Type B pancreatic cell (in vitro differentiated cells): ENCODE data around the gene AGXT2. TPM values are rescaled to one million over a fixed set of nuclear protein-coding genes. Genes with fewer than 3 reads are reported as not detected.

Source experiments
- DNase-seq: peaks from one replicate; pipeline ENCODE4 v3.0.0; 2021; ENCODE audit warnings: mixed read lengths; ENCODE audit not compliant: unreplicated experiment; ENCODE audit errors: extremely low spot score
- H3K27ac Mint-ChIP-seq: 2 replicates; pipeline ENCODE4 v1.8.0; 2021; ENCODE audit warnings: mild to moderate bottlenecking, mixed read lengths
- H3K27me3 Mint-ChIP-seq: 2 replicates; pipeline ENCODE4 v1.8.0; 2021; ENCODE audit warnings: mixed read lengths
- H3K36me3 Mint-ChIP-seq: 2 replicates; pipeline ENCODE4 v1.8.0; 2021; ENCODE audit warnings: mixed read lengths
- H3K4me1 Mint-ChIP-seq: one replicate; pipeline ENCODE4 v1.8.0; 2021; ENCODE audit warnings: mixed read lengths; ENCODE audit not compliant: unreplicated experiment
- H3K4me3 Mint-ChIP-seq: 2 replicates; pipeline ENCODE4 v1.8.0; 2021; ENCODE audit warnings: mild to moderate bottlenecking, mixed read lengths
- H3K9me3 Mint-ChIP-seq: 2 replicates; pipeline ENCODE4 v1.8.0; 2021; ENCODE audit warnings: mixed read lengths
- CTCF ChIP-seq: fragments of 200-600 bp; sonication (generic); conservative IDR thresholded peaks from 2 replicates; pipeline ENCODE4 v1.5.0; 2021; ENCODE audit warnings: antibody characterized with exemption, mild to moderate bottlenecking
- total RNA-seq: library from RNA; stranded (reverse); gene quantifications from 2 replicates; pipeline ENCODE4 v1.2.1, GENCODE V29; 2021; ENCODE audit warnings: low replicate concordance

AGXT2 gene
- total RNA-seq, 1 donor from 2014 or later: not detected

- H3K36me3 Mint-ChIP-seq: no peaks in the 10 kb centered on the region
- no peaks in the 10 kb centered on the region for H3K9me3 Mint-ChIP-seq
- no peak for TF ChIP-seq CTCF
- no peak overlapping the region for H3K27ac Mint-ChIP-seq
- DNase-seq: no peak
- no peak overlapping the region for H3K4me3 Mint-ChIP-seq
- no peaks in the 10 kb centered on the region for H3K27me3 Mint-ChIP-seq
- H3K4me1 Mint-ChIP-seq: no peaks in the 10 kb centered on the region
These were observed 15.7 kb upstream of the AGXT2 start for GRCh38 chr5:35063414-35063813.

GRCh38 chr5:35061211-35061770 lies 13.5 kb upstream of the AGXT2 start:
- H3K36me3 Mint-ChIP-seq: no peaks in the 10 kb centered on the region
- DNase-seq: no peak
- TF ChIP-seq CTCF: no peak
- H3K4me3 Mint-ChIP-seq: no peak overlapping the region
- H3K4me1 Mint-ChIP-seq: no peaks in the 10 kb centered on the region
- H3K9me3 Mint-ChIP-seq: no peaks in the 10 kb centered on the region
- H3K27ac Mint-ChIP-seq: no peak overlapping the region
- no peaks in the 10 kb centered on the region for H3K27me3 Mint-ChIP-seq

- no peaks in the 10 kb centered on the region for H3K27me3 Mint-ChIP-seq
- no peaks in the 10 kb centered on the region for H3K36me3 Mint-ChIP-seq
- no peaks in the 10 kb centered on the region for H3K9me3 Mint-ChIP-seq
- H3K4me1 Mint-ChIP-seq: no peaks in the 10 kb centered on the region
- no peak for DNase-seq
- TF ChIP-seq CTCF: no peak
- H3K4me3 Mint-ChIP-seq: no peak overlapping the region
- H3K27ac Mint-ChIP-seq: no peak overlapping the region
These were observed 12.5 kb upstream of the AGXT2 start for GRCh38 chr5:35060236-35060635.

GRCh38 chr5:35059251-35059650 lies 11.5 kb upstream of the AGXT2 start:
- H3K4me1 Mint-ChIP-seq: no peaks in the 10 kb centered on the region
- no peaks in the 10 kb centered on the region for H3K36me3 Mint-ChIP-seq
- TF ChIP-seq CTCF: no peak
- H3K27ac Mint-ChIP-seq: no peak overlapping the region
- no peak for DNase-seq
- no peaks in the 10 kb centered on the region for H3K27me3 Mint-ChIP-seq
- H3K4me3 Mint-ChIP-seq: no peak overlapping the region
- H3K9me3 Mint-ChIP-seq: no peaks in the 10 kb centered on the region

- no peak for DNase-seq
- no peak overlapping the region for H3K27ac Mint-ChIP-seq
- H3K27me3 Mint-ChIP-seq: no peaks in the 10 kb centered on the region
- no peak overlapping the region for H3K4me3 Mint-ChIP-seq
- no peaks in the 10 kb centered on the region for H3K4me1 Mint-ChIP-seq
- no peak for TF ChIP-seq CTCF
- no peaks in the 10 kb centered on the region for H3K9me3 Mint-ChIP-seq
- H3K36me3 Mint-ChIP-seq: no peaks in the 10 kb centered on the region
These were observed 10.6 kb upstream of the AGXT2 start for GRCh38 chr5:35058374-35058788.

GRCh38 chr5:35056686-35057085 lies 8.9 kb upstream of the AGXT2 start:
- Mint-ChIP-seq H3K27ac (no peak overlapping the region), H3K4me1 (no peaks in the 10 kb centered on the region), H3K36me3 (no peaks in the 10 kb centered on the region), H3K27me3 (no peaks in the 10 kb centered on the region), H3K9me3 (no peaks in the 10 kb centered on the region), H3K4me3 (no peak overlapping the region)
- TF ChIP-seq CTCF: no peak
- DNase-seq: no peak
